Measurements from ENCODE around the gene KIF18B. TPM values are rescaled to one million over a fixed set of nuclear protein-coding genes. Genes with fewer than 3 reads are reported as not detected.

KIF18B gene
- total and polyA plus RNA-seq, 10 of the 15 experiments (the other 5 are each of a cell fraction or from before 2014, with no cell fraction given), result 2.8 to 46.2 (median 20.5) TPM

DNA sequence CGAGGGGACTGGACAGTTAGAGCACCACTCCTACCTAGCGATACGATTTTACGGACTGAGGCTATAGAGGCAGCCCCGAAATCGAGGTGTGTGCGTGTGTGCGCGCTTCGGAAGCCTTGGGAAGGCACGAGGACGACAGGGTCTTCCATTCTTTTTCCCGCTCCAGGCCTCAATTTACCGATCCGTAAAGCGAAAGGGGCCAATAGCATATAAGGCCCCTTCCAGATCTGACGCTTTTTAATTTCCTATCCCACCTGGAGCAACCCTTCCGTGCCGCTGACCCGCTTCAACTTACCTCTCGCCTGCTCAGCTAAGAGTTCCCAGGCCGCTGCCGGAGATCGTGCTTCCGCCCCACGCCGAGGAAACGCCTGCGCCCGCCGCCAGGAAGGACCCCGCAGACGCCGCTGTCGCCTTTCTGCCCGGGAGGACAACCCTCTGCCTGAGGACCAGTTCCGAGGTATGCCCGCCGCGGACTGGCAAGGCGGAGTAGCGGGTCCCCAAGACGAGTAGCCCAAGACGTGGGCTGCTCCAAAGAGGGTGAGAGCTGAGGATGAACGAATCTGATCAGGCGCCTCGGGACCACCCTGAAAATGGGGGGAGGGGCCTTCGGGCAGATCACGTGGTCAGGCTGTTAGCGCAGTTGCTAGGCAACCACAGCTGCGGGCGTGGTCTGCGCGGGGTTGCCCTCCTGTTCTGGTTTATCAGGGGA, 48.3 kb downstream of the KIF18B start, which contains the start of gene EFTUD2 (continued):
- TF ChIP-seq EP300 (IDR thresholded peaks at IDR 0.05; ENCODE audit: borderline replicate concordance in 1 of 2, control insufficient read depth in 1 of 2, low read depth in 2 of 2, low read length in 2 of 2), result peak in 1 of 2 experiments; percentile 20; a peak in 1 of 4 replicates
- peak; percentile 99 for TF ChIP-seq MYB (IDR thresholded peaks at IDR 0.05; ENCODE audit: borderline replicate concordance, low read depth, low read length)
- 0 out of 2 replicates have a peak, but pooled peaks have one; percentile 39 for TF ChIP-seq RBBP5 (conservative IDR thresholded peaks at IDR 0.05)
- peak; percentile 71 for TF ChIP-seq SIX5 (IDR thresholded peaks at IDR 0.05; ENCODE audit: low read depth, low read length, severe bottlenecking)
- TF ChIP-seq ZNF207 (IDR thresholded peaks at IDR 0.05; ENCODE audit: borderline replicate concordance), result peak; percentile 100
- TF ChIP-seq HCFC1 (IDR thresholded peaks at IDR 0.05; ENCODE audit: low read length), result peak; percentile 92
- peak; percentile 81; the same call in 1 of the 2 replicates for TF ChIP-seq POLR2AphosphoS2 (IDR thresholded peaks at IDR 0.05; ENCODE audit: low read depth, low read length)
- no peak for TF ChIP-seq JUND (IDR thresholded peaks at IDR 0.05; ENCODE audit: low read depth, low read length)
- TF ChIP-seq SIN3A (IDR thresholded peaks at IDR 0.05; ENCODE audit: low read depth, low read length), result peak; percentile 91
- TF ChIP-seq, protein P1, sequence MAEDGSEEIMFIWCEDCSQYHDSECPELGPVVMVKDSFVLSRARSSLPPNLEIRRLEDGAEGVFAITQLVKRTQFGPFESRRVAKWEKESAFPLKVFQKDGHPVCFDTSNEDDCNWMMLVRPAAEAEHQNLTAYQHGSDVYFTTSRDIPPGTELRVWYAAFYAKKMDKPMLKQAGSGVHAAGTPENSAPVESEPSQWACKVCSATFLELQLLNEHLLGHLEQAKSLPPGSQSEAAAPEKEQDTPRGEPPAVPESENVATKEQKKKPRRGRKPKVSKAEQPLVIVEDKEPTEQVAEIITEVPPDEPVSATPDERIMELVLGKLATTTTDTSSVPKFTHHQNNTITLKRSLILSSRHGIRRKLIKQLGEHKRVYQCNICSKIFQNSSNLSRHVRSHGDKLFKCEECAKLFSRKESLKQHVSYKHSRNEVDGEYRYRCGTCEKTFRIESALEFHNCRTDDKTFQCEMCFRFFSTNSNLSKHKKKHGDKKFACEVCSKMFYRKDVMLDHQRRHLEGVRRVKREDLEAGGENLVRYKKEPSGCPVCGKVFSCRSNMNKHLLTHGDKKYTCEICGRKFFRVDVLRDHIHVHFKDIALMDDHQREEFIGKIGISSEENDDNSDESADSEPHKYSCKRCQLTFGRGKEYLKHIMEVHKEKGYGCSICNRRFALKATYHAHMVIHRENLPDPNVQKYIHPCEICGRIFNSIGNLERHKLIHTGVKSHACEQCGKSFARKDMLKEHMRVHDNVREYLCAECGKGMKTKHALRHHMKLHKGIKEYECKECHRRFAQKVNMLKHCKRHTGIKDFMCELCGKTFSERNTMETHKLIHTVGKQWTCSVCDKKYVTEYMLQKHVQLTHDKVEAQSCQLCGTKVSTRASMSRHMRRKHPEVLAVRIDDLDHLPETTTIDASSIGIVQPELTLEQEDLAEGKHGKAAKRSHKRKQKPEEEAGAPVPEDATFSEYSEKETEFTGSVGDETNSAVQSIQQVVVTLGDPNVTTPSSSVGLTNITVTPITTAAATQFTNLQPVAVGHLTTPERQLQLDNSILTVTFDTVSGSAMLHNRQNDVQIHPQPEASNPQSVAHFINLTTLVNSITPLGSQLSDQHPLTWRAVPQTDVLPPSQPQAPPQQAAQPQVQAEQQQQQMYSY (CRISPR knock-in tag; IDR thresholded peaks at IDR 0.05), result 0 out of 2 replicates have a peak, but pooled peaks have one; percentile 66
- no peak; the same call in 1 of the 2 replicates for TF ChIP-seq PAX5 (IDR thresholded peaks at IDR 0.05; ENCODE audit: borderline replicate concordance, low read depth, low read length)
- peak; percentile 94 for TF ChIP-seq RELA (IDR thresholded peaks at IDR 0.05; ENCODE audit: borderline replicate concordance, partially characterized antibody)
- 0 out of 2 replicates have a peak, but pooled peaks have one; percentile 59 for TF ChIP-seq TBL1XR1 (IDR thresholded peaks at IDR 0.05; ENCODE audit: low read depth, low read length)
- TF ChIP-seq CREM (IDR thresholded peaks at IDR 0.05; ENCODE audit: low read depth), result peak; percentile 99
- TF ChIP-seq, protein P2, sequence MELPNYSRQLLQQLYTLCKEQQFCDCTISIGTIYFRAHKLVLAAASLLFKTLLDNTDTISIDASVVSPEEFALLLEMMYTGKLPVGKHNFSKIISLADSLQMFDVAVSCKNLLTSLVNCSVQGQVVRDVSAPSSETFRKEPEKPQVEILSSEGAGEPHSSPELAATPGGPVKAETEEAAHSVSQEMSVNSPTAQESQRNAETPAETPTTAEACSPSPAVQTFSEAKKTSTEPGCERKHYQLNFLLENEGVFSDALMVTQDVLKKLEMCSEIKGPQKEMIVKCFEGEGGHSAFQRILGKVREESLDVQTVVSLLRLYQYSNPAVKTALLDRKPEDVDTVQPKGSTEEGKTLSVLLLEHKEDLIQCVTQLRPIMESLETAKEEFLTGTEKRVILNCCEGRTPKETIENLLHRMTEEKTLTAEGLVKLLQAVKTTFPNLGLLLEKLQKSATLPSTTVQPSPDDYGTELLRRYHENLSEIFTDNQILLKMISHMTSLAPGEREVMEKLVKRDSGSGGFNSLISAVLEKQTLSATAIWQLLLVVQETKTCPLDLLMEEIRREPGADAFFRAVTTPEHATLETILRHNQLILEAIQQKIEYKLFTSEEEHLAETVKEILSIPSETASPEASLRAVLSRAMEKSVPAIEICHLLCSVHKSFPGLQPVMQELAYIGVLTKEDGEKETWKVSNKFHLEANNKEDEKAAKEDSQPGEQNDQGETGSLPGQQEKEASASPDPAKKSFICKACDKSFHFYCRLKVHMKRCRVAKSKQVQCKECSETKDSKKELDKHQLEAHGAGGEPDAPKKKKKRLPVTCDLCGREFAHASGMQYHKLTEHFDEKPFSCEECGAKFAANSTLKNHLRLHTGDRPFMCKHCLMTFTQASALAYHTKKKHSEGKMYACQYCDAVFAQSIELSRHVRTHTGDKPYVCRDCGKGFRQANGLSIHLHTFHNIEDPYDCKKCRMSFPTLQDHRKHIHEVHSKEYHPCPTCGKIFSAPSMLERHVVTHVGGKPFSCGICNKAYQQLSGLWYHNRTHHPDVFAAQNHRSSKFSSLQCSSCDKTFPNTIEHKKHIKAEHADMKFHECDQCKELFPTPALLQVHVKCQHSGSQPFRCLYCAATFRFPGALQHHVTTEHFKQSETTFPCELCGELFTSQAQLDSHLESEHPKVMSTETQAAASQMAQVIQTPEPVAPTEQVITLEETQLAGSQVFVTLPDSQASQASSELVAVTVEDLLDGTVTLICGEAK (IDR thresholded peaks at IDR 0.05; ENCODE audit: borderline replicate concordance), result peak; percentile 87
- peak; percentile 98 for TF ChIP-seq NBN (IDR thresholded peaks at IDR 0.05)
- TF ChIP-seq NFXL1 (IDR thresholded peaks at IDR 0.05; ENCODE audit: borderline replicate concordance), result no peak
- TF ChIP-seq KLF5 (IDR thresholded peaks at IDR 0.05; ENCODE audit: partially characterized antibody), result no peak
- TF ChIP-seq ZNF24 (IDR thresholded peaks at IDR 0.05), result peak; percentile 10; the same call in 1 of the 2 replicates
- peak; percentile 96; the same call in 1 of the 2 replicates for TF ChIP-seq RB1 (IDR thresholded peaks at IDR 0.05; ENCODE audit: borderline replicate concordance)
- TF ChIP-seq RAD51 (IDR thresholded peaks at IDR 0.05), result peak; percentile 99

Measured in GM12878 (cell line).